T47D (cell line): Measurements from ENCODE around the gene DAO.

Experiments used
- DNase-seq, 2 experiments: peaks; one replicate each; pipeline versions ENCODE4 v3.0.0 to v3.0.0-alpha.2; 2011 to 2012; ENCODE audit warnings: low read depth in 1 of 2, low spot score in 1 of 2
- JUND ChIP-seq: IDR thresholded peaks from 2 replicates; pipeline ENCODE4 v1.6.1; 2012; ENCODE audit warnings: low read depth
- in situ Hi-C: cut with HindIII; loops from 2 replicates; pipeline ENCODE4 v1.10.0; 2016; ENCODE audit warnings: low sequenced_read_pairs, low pct_unique_long_range_greater_than_20kb

DAO gene

GRCh38 chr12:108921946-108922345, 42.1 kb downstream of the DAO start:
- in situ Hi-C loops = no loop called here
- no peak for TF ChIP-seq JUND
- DNase-seq = no peak

DNA sequence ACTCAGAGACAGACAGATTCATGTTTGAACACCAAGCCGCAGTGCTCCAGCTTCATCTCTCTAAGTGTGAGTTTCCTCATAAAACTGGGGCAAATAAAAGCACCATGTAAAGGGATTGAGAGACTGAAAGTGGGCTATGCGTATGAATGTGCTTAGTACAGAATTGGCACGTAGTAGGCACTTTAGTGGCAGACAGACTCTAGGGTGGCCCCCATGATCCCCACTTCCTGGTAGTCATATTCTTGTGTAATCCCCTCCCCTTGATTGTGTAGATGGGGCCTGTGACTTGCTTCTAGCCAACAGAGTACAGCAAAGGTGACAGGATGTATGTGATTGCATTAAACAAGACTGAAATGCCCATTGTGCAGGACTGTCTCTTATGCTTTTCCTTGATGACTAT, 43.0 kb downstream of the DAO start:
- in situ Hi-C loops = no loop called here
- DNase-seq = no peak
- TF ChIP-seq JUND = no peak

DNA sequence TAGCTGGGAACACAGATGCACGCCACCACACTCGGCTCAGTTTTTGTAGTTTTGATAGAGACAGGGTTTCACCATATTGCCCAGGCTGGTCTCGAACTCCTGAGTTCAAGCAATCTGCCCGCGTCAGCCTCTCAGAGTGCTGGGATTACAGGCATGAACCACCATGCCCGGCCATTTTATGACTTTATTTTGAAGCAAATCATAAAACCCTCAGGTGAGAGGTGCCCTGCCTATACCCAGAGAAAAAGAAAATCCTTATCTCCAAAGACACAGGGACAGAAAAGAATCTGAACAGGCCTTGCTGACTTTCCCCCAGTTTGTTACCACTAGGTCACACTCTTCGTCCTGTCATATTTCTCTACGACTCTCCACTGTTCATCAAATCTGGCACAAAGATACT, 48.8 kb downstream of the DAO start:
- no peak for DNase-seq
- in situ Hi-C loops = no loop called here
- TF ChIP-seq JUND = no peak

DNA sequence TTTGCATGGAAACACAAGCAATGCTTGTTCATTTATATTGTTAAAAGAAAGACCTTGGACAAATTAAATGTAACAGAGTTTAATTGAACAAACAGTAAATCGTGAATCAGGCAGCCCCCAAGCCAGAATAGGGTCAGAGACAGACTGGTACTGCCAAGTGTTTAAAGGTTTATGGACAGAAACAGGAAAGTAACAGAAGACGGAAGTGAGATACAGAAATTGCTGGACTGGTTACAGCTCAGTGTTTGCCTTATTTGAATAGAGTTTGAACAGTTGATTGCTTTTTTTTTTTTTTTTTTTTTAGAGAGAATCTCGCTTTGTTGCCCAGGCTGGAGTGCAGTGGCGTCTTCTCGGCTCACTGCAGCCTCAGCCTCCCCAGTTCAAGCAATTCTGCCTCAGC, 50.3 kb downstream of the DAO start:
- no peak for DNase-seq
- TF ChIP-seq JUND = no peak
- in situ Hi-C loops = no loop called here

- DNase-seq = no peak
- no peak for TF ChIP-seq JUND
- in situ Hi-C loops = no loop called here
These were observed 50.9 kb downstream of the DAO start for GRCh38 chr12:108930756-108931155.

- DNase-seq = no peak
- in situ Hi-C loops = no loop called here
- TF ChIP-seq JUND = no peak
These were observed 54.1 kb downstream of the DAO start for GRCh38 chr12:108933949-108934348.

GRCh38 chr12:108935159-108935763, 55.4 kb downstream of the DAO start:
- DNase-seq = no peak
- no peak for TF ChIP-seq JUND
- in situ Hi-C loops = no loop called here

DNA sequence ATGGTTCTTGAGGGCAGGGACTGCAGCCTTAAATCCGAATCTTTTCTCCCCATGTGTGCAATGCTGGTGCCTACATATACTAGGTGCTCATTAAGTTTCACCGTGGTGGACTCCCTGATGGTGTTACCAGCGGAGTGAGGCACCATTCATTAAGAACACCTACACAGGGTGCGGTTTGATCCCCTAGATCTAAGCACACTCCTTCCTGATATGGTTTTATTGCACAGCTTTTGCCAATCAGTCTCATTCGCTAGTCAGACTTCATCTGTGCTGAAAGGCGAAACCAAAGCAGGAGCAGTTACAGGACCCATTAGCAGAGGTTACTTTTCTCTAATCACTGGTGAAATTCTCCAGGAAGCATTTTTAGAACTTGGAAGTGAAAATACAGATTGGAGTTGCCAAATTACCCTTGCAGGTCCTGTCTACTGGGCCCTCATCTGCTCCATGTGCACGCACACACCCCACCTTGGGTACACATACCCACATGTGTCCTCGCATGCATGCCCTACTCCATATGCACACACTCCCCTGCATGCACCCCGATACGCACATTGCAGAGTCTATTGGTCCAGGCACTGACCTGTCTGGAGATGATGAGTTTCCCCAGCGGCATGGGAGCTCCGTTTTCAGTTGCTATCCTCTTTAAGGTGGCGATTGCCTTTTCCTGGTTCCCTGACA, 58.5 kb downstream of the DAO start:
- in situ Hi-C loops = no loop called here
- no peak for TF ChIP-seq JUND
- no peak for DNase-seq

- no peak for TF ChIP-seq JUND
- peak; percentile 72 to 83 for DNase-seq
- in situ Hi-C loops = no loop called here
These were observed 59.7 kb downstream of the DAO start for GRCh38 chr12:108939594-108939993.

DNA sequence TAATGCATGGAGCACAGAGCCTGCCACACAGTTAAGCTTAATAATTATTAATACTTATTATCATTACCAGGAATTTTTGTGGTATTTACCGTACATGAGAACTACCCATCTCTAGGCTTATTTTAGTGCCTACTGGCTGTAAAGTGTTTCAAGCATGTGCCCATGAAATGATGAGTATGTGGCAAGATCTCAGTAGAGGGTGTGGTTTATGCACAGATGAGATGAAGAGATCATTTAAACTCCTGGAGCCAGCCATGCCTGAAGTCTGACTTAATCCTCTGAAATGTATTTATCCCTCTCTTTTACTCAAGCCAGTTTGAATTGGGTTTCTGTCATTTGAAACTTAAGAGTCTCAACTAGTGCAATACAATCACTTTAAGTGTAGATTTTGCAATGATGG, 60.2 kb downstream of the DAO start:
- no peak for TF ChIP-seq JUND
- in situ Hi-C loops = no loop called here
- DNase-seq = no peak

DNA sequence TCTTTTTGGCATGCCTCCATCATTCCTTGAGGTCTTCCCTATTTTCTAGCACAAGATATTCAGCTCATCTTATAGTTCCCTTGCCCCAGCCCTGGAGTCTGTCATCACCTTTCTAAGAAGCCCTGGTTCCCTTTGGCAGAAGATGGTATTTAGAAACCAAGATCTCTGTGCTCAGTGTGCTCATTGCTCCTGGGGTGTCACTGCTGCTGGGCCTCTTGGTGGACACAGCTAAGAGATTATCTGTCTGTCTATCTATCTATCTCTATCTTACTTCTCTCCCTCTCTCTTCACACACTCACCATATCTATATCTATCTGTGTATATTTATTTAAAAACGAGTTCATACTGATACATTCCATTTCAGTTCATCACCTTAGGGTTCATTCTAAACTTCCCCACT, 67.2 kb downstream of the DAO start:
- no peak for TF ChIP-seq JUND
- no peak for DNase-seq
- in situ Hi-C loops = no loop called here

GRCh38 chr12:108948367-108948766, 68.5 kb downstream of the DAO start:
- in situ Hi-C loops = no loop called here
- DNase-seq = no peak
- TF ChIP-seq JUND = no peak

DNA sequence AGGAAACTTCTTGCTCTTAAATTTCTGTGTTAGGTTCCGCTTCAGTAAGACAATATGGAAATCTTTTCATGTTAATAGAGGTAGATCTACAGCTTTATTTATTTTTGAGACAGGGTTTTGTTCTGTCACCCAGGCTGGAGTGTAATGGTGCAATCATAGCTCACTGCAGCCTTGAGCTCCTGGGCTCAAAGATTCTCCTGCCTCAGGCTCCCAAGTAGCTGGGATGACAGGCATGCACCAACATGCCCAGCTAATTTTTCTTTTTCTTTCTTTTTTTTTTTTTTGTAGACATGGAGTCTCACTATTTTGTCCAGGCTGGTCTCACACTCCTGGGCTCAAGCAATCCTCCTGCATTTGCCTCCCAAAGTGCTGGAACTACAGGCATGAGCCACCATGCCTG, 70.1 kb downstream of the DAO start:
- in situ Hi-C loops = no loop called here
- DNase-seq = no peak
- no peak for TF ChIP-seq JUND
